NT2/D1 (cell line): ENCODE data around the gene IGF1R.
"Not testable (repeated sequence)": the region's sequence is repeated elsewhere in the genome, so short reads cannot be mapped to it uniquely, and the experiment has no call there.

Experiments
- DNase-seq: peaks from one replicate; pipeline ENCODE4 v3.0.0-alpha.2; 2011; ENCODE audit warnings: low read depth, low spot score
- H3K27me3 ChIP-seq: 2 replicates; pipeline ENCODE4 v1.6.0; 2011; ENCODE audit warnings: mild to moderate bottlenecking; ENCODE audit not compliant: insufficient read length, insufficient read depth
- H3K36me3 ChIP-seq: 2 replicates; pipeline ENCODE4 v1.6.1; 2011; ENCODE audit warnings: mild to moderate bottlenecking, low read length, mixed read lengths; ENCODE audit not compliant: insufficient read depth, insufficient read length
- H3K4me1 ChIP-seq: 2 replicates; pipeline ENCODE4 v1.5.1; 2011; ENCODE audit not compliant: insufficient read depth, insufficient read length
- H3K4me3 ChIP-seq: 2 replicates; pipeline ENCODE4 v1.5.1; 2011; ENCODE audit warnings: low read depth; ENCODE audit not compliant: insufficient read length
- H3K9ac ChIP-seq: 2 replicates; pipeline ENCODE4 v1.6.0; 2011; ENCODE audit warnings: low read depth; ENCODE audit not compliant: insufficient read length
- H3K9me3 ChIP-seq: 2 replicates; pipeline ENCODE4 v1.5.1; 2011; ENCODE audit warnings: mild to moderate bottlenecking, low read length; ENCODE audit not compliant: insufficient read depth
- SUZ12 ChIP-seq: IDR thresholded peaks from 2 replicates; pipeline ENCODE4 v1.6.1; 2011; ENCODE audit not compliant: insufficient read length, insufficient read depth; ENCODE audit errors: extremely low read depth
- YY1 ChIP-seq: IDR thresholded peaks from 2 replicates; pipeline ENCODE4 v1.6.1; 2011; ENCODE audit not compliant: insufficient read length, insufficient read depth
- ZNF274 ChIP-seq: IDR thresholded peaks from 2 replicates; pipeline ENCODE4 v1.6.1; 2011; ENCODE audit warnings: mild to moderate bottlenecking, low read depth, low read length

IGF1R gene

GRCh38 chr15:98614681-98615080 is 33.7 kb upstream of the IGF1R start:
- peaks cover 2% of the 10 kb centered on the region for H3K4me1 ChIP-seq
- no peak for TF ChIP-seq SUZ12
- no peak for TF ChIP-seq ZNF274
- no peak for TF ChIP-seq YY1
- no peak overlapping the region for H3K4me3 ChIP-seq
- no peaks in the 10 kb centered on the region for H3K9me3 ChIP-seq
- no peak overlapping the region for H3K9ac ChIP-seq
- no peak for DNase-seq
- no peaks in the 10 kb centered on the region for H3K27me3 ChIP-seq
- H3K36me3 ChIP-seq = no peaks in the 10 kb centered on the region

- Histone ChIP-seq H3K36me3 (no peaks in the 10 kb centered on the region), H3K9me3 (no peaks in the 10 kb centered on the region), H3K4me3 (no peak overlapping the region), H3K9ac (no peak overlapping the region), H3K27me3 (no peaks in the 10 kb centered on the region), H3K4me1 (peaks cover 2% of the 10 kb centered on the region)
- DNase-seq = no peak
- TF ChIP-seq ZNF274 (no peak), YY1 (no peak), SUZ12 (no peak)
These were observed 31.9 kb upstream of the IGF1R start for GRCh38 chr15:98616397-98616796.

GRCh38 chr15:98617328-98617980 is 30.9 kb upstream of the IGF1R start:
- H3K36me3 ChIP-seq = no peaks in the 10 kb centered on the region
- no peak overlapping the region for H3K9ac ChIP-seq
- H3K27me3 ChIP-seq = no peaks in the 10 kb centered on the region
- H3K9me3 ChIP-seq = no peaks in the 10 kb centered on the region
- DNase-seq = no peak
- H3K4me3 ChIP-seq = no peak overlapping the region
- H3K4me1 ChIP-seq = peaks cover 2% of the 10 kb centered on the region
- TF ChIP-seq YY1 (no peak), SUZ12 (no peak), ZNF274 (no peak)

- not testable (repeated sequence) for H3K4me3 ChIP-seq, H3K27me3 ChIP-seq, H3K9ac ChIP-seq, DNase-seq, H3K4me1 ChIP-seq, H3K9me3 ChIP-seq, H3K36me3 ChIP-seq
These were observed 29.8 kb upstream of the IGF1R start for GRCh38 chr15:98618576-98618975.

- H3K27me3 ChIP-seq = no peaks in the 10 kb centered on the region
- H3K4me3 ChIP-seq = no peak overlapping the region
- H3K9ac ChIP-seq = no peak overlapping the region
- no peaks in the 10 kb centered on the region for H3K4me1 ChIP-seq
- no peak for TF ChIP-seq ZNF274
- TF ChIP-seq YY1 = no peak
- TF ChIP-seq SUZ12 = no peak
- no peaks in the 10 kb centered on the region for H3K9me3 ChIP-seq
- H3K36me3 ChIP-seq = no peaks in the 10 kb centered on the region
- DNase-seq = no peak
These were observed 28.3 kb upstream of the IGF1R start for GRCh38 chr15:98620020-98620419.

GRCh38 chr15:98621021-98621420 is 27.3 kb upstream of the IGF1R start:
- no peak for TF ChIP-seq YY1
- no peak for TF ChIP-seq SUZ12
- TF ChIP-seq ZNF274 = no peak
- no peak for DNase-seq
- H3K9ac ChIP-seq = no peak overlapping the region
- H3K4me1 ChIP-seq = peaks cover under 1% of the 10 kb centered on the region
- no peak overlapping the region for H3K4me3 ChIP-seq
- no peaks in the 10 kb centered on the region for H3K36me3 ChIP-seq
- no peaks in the 10 kb centered on the region for H3K9me3 ChIP-seq
- no peaks in the 10 kb centered on the region for H3K27me3 ChIP-seq

- no peak for DNase-seq
- Histone ChIP-seq H3K4me1 (peaks cover 2% of the 10 kb centered on the region), H3K9me3 (no peaks in the 10 kb centered on the region), H3K4me3 (no peak overlapping the region), H3K27me3 (no peaks in the 10 kb centered on the region), H3K9ac (no peak overlapping the region), H3K36me3 (no peaks in the 10 kb centered on the region)
- TF ChIP-seq ZNF274 = no peak
- TF ChIP-seq YY1 = no peak
These were observed 22.7 kb upstream of the IGF1R start for GRCh38 chr15:98625614-98626013.

- H3K9me3 ChIP-seq = no peaks in the 10 kb centered on the region
- TF ChIP-seq SUZ12 (no peak), YY1 (no peak), ZNF274 (no peak)
- no peaks in the 10 kb centered on the region for H3K27me3 ChIP-seq
- DNase-seq = no peak
- no peaks in the 10 kb centered on the region for H3K36me3 ChIP-seq
- H3K4me3 ChIP-seq = no peak overlapping the region
- no peak overlapping the region for H3K9ac ChIP-seq
- H3K4me1 ChIP-seq = peaks cover 2% of the 10 kb centered on the region
These were observed 22.2 kb upstream of the IGF1R start for GRCh38 chr15:98626153-98626552.
